HG03354 (cell line): Measurements from ENCODE around the gene C12orf43.
A peak's percentile ranks its signal among the peaks of the same experiment; 100 is the strongest.
"Not testable (repeated sequence)": the region's sequence is repeated elsewhere in the genome, so short reads cannot be mapped to it uniquely, and the experiment has no call there.

Experiments
- ATAC-seq: cut with Tn5 transposase; IDR thresholded peaks from one replicate; pipeline ENCODE4 v1.9.1; 2021; ENCODE audit warnings: mild to moderate bottlenecking; ENCODE audit not compliant: unreplicated experiment, poor library complexity, severe bottlenecking

C12orf43 gene, protein sequence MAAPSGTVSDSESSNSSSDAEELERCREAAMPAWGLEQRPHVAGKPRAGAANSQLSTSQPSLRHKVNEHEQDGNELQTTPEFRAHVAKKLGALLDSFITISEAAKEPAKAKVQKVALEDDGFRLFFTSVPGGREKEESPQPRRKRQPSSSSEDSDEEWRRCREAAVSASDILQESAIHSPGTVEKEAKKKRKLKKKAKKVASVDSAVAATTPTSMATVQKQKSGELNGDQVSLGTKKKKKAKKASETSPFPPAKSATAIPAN

GRCh38 chr12:121015825-121016766 lies at the start of gene C12orf43:
Gene C12orf43 (minus strand): TSS chr12:121016487. CDS start chr12:121016474, 13 bp downstream.
- peak; percentile 99 for ATAC-seq

- ATAC-seq, result no peak
Measured at GRCh38 chr12:121065345-121065744, 49.1 kb upstream of the C12orf43 start.

- not testable (repeated sequence) for ATAC-seq
Measured at GRCh38 chr12:121064586-121064985, 48.3 kb upstream of the C12orf43 start.

DNA sequence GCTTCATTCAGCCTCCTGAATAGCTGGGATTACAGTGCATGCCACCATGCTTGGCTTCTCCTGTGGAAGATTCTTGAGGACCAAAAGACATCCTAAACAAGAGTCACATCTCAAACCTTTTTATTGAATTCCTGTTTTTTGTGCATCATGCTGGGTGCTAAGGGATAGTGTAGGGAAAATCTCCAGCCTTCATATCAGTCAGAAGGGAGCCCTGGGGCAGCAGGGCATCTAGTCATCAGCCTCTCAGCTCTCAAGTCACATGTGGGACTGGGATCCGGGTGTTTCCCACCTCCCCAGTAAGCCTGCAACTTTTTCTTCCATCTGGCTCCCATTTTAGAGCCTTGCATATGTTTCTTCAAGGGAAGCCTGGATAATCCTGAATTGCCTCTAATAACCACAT lies 47.8 kb upstream of the C12orf43 start:
- ATAC-seq, result no peak

DNA sequence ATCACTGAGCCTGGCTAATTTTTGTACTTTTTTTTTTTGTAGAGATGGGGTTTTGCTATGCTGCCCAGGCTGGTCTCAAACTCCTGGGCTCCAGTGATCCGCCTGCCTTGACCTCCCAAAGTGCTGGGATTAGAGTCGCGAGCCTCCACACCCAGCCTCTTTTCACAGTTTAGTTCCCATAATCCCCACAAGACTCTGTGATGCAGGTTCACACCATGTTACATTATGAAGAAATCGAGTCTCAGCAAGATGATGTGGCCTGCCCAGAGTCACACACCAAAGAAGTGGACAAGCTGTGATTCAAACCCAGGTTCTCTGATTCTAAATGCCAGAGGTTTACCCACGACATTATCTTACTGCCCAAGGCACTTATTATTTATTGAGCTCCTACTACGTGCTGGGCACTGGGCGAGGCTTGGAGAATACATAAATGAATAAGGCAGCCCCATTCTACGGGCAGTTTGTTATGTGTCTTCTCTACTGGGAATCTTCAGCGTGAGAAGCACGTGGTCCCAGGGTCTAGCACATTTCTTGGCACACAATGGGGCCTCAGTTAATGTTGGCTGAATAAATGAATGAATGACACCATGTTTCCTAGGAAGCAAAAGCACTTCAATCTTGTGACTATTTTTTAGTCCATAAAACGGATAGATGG lies 46.2 kb upstream of the C12orf43 start:
- no peak for ATAC-seq

DNA sequence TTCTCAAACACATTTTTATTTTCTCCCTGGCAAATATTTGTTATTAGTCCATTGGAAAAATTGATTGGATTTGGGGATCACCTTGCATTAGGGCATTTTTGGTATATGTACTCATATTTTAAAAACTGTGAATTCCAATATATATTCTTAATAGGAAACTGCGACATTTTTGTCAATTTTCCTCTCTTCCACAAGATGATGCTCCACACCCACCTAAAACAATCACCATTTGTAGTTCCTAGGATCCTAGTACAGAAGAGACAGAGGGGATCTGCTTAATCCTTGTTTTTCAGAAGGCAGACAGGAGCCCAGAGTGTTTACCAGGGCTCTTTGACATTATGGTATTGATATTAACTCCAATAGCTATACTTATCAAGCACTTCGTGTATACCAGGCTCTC lies 45.5 kb upstream of the C12orf43 start:
- no peak for ATAC-seq

- peak; percentile 88 for ATAC-seq
Measured at GRCh38 chr12:121060149-121061001, 44.1 kb upstream of the C12orf43 start.

GRCh38 chr12:121059031-121059898 lies 43.0 kb upstream of the C12orf43 start:
- peak; percentile 17 for ATAC-seq

DNA sequence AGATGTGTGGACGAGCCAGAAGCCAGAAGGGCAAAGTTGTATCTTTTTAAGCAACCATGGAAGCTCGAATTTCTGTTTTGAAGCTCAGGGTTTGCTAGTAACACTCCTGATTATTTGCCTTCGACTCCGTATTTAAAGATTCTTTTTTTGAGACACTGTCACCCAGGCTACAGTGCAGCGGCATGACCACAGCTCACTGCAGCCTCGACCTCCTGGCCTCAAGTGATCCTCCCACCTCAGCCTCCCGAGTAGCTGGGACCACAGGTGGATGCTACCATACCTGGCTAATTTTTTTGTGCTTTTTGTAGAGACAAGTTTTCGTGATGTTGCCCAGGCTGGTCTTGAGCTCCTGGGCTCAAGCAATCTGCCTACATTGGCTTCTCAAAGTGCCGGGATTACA lies 41.5 kb upstream of the C12orf43 start:
- ATAC-seq, result no peak

DNA sequence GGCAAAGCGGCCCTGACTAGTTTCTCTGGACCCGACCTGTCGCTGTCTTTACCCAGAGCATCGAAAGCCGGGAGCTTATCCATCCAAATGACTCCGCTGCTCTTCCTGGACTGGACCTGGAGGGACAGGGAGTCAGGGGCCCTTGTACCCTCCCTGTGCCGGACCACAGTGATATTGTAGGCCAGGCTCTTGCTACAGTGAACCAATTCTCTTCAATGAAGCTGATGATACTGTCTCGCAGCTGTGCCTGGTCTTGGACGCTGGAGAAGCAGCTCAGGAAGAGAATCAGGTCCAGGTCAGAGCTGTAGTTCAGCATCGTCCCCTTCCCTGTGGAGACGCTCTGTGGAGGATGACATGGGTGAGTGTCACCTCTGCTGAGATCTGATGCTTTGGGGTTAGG lies 37.4 kb upstream of the C12orf43 start:
- ATAC-seq, result no peak

DNA sequence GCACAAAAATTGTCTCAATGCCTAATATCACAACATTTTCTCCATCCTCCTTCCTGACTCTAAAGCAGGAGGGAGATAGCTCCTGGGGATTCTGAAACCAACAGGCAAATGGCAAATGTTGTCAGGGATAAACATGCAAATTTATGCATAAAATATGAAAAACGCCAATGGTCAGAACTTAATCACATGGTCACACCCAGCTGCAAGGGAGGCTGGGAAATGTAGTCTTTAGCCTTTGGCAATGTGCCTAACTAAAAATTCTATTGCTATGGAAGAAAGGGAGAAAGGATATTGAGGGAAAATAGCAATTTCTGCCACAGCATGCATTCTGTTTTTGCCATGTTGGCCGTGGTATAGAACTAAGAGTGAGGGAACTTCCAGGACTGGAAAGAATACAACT lies 34.4 kb upstream of the C12orf43 start:
- no peak for ATAC-seq

DNA sequence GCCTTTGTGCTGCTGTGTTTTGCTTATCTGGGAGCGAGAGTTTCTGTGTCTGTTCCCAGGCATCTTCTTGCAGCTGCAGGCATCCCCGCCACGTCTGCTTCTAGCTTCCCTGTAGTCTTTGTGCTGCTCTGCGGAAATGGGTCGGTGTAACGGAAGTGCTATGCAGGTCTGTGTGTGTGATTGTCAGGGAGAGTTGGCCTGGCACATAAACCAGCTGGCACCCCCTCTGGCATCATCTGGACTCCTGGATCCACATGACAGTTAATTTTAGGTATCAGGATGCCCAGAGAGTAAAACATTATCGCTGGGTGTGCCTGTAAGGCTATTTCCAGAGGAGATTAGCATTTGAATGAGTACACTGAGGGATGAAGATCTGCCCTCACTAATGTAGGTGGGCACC lies 32.2 kb upstream of the C12orf43 start:
- ATAC-seq, result no peak

- ATAC-seq, result not testable (repeated sequence)
Measured at GRCh38 chr12:121047400-121047799, 31.1 kb upstream of the C12orf43 start.

GRCh38 chr12:121043067-121043466 lies 26.8 kb upstream of the C12orf43 start:
- no peak for ATAC-seq

- ATAC-seq, result peak; percentile 84
Measured at GRCh38 chr12:121038861-121039668, 22.8 kb upstream of the C12orf43 start, which contains the start of gene OASL. Gene OASL (minus strand): TSS chr12:121039246. CDS start chr12:121038971, 275 bp downstream.

GRCh38 chr12:121036810-121037326 lies 20.6 kb upstream of the C12orf43 start:
- no peak for ATAC-seq

DNA sequence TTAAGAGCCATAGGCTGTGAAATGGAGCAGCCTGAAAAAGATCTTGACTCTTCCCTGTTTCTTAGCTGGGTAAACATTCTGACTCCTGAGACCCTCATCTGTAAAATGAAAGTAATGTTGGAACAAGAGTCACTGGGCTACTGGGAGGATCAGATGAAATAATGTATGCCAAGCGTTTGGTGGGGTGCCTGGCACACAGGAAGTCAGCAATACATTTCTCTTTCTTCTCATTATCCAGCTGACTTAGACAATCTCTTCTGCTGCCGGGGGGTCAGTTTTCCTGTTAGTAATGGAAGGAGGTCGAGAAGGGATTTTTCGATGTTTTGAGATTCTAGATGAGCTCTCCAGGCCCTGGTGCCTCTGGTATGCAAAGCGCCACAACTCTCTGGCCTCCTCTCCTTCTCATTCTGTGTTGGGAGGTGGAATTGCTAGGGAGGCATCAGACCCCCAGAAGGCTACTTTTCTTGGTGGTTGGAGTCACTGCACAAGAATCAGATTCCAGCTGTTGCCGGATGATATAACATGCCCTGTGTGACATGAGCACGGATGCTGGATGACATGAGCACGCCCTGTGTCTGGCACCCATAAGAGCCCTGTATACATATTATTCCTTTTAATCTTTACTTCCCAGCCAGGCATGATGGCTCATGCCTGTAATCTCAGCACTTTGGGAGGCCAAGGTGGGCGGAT lies 18.5 kb upstream of the C12orf43 start:
- ATAC-seq, result no peak
